ENCODE data around the gene NTN4.
A peak's percentile ranks its signal among the peaks of the same experiment; 100 is the strongest.
"Not testable (repeated sequence)": the region's sequence is repeated elsewhere in the genome, so short reads cannot be mapped to it uniquely, and the experiment has no call there.

Gene NTN4

GRCh38 chr12:95790033-95790916, at the start of gene NTN4:
Gene NTN4 (minus strand): TSS chr12:95790764. CDS start chr12:95790309, 455 bp downstream.
- peak in 1 of 3 experiments; percentile 2 for DNase-seq (ENCODE audit: low read depth in 2 of 3, low spot score in 2 of 3)

- DNase-seq (ENCODE audit: low read depth in 2 of 3, low spot score in 2 of 3): no peak
Observed at GRCh38 chr12:95838125-95838524, 47.6 kb upstream of the NTN4 start.

GRCh38 chr12:95837240-95838038, 46.9 kb upstream of the NTN4 start:
- no peak for DNase-seq (ENCODE audit: low read depth in 2 of 3, low spot score in 2 of 3)

GRCh38 chr12:95836630-95837239, 46.2 kb upstream of the NTN4 start:
- no peak for DNase-seq (ENCODE audit: low read depth in 2 of 3, low spot score in 2 of 3)

GRCh38 chr12:95836185-95836609, 45.6 kb upstream of the NTN4 start:
- no peak for DNase-seq (ENCODE audit: low read depth in 2 of 3, low spot score in 2 of 3)

GRCh38 chr12:95834572-95834971, 44.0 kb upstream of the NTN4 start:
- no peak for DNase-seq (ENCODE audit: low read depth in 2 of 3, low spot score in 2 of 3)

- no peak for DNase-seq (ENCODE audit: low read depth in 2 of 3, low spot score in 2 of 3)
Observed at GRCh38 chr12:95830335-95831089, 39.9 kb upstream of the NTN4 start.

- no peak for DNase-seq (ENCODE audit: low read depth in 2 of 3, low spot score in 2 of 3)
Observed at GRCh38 chr12:95829395-95829794, 38.8 kb upstream of the NTN4 start.

GRCh38 chr12:95820096-95820703, 29.6 kb upstream of the NTN4 start:
- no peak for DNase-seq (ENCODE audit: low read depth in 2 of 3, low spot score in 2 of 3)

- no peak for DNase-seq (ENCODE audit: low read depth in 2 of 3, low spot score in 2 of 3)
Observed at GRCh38 chr12:95815632-95816212, 25.2 kb upstream of the NTN4 start.

- DNase-seq (ENCODE audit: low read depth in 2 of 3, low spot score in 2 of 3): not testable (repeated sequence)
Observed at GRCh38 chr12:95812155-95812554, 21.6 kb upstream of the NTN4 start.

GRCh38 chr12:95810411-95810810, 19.8 kb upstream of the NTN4 start:
- no peak for DNase-seq (ENCODE audit: low read depth in 2 of 3, low spot score in 2 of 3)

GRCh38 chr12:95809000-95809680, 18.6 kb upstream of the NTN4 start:
- no peak for DNase-seq (ENCODE audit: low read depth in 2 of 3, low spot score in 2 of 3)

GRCh38 chr12:95808146-95808545, 17.6 kb upstream of the NTN4 start:
- no peak for DNase-seq (ENCODE audit: low read depth in 2 of 3, low spot score in 2 of 3)

- no peak for DNase-seq (ENCODE audit: low read depth in 2 of 3, low spot score in 2 of 3)
Observed at GRCh38 chr12:95805864-95806671, 15.5 kb upstream of the NTN4 start.

- DNase-seq (ENCODE audit: low read depth in 2 of 3, low spot score in 2 of 3): no peak
Observed at GRCh38 chr12:95804291-95804690, 13.7 kb upstream of the NTN4 start.

- no peak for DNase-seq (ENCODE audit: low read depth in 2 of 3, low spot score in 2 of 3)
Observed at GRCh38 chr12:95803817-95804216, 13.3 kb upstream of the NTN4 start.

- DNase-seq (ENCODE audit: low read depth in 2 of 3, low spot score in 2 of 3): no peak
Observed at GRCh38 chr12:95802482-95803270, 12.1 kb upstream of the NTN4 start.
